ENCODE results near the gene CGNL1. TPM values are rescaled to one million over a fixed set of nuclear protein-coding genes. Genes with fewer than 3 reads are reported as not detected.

CGNL1 gene, protein sequence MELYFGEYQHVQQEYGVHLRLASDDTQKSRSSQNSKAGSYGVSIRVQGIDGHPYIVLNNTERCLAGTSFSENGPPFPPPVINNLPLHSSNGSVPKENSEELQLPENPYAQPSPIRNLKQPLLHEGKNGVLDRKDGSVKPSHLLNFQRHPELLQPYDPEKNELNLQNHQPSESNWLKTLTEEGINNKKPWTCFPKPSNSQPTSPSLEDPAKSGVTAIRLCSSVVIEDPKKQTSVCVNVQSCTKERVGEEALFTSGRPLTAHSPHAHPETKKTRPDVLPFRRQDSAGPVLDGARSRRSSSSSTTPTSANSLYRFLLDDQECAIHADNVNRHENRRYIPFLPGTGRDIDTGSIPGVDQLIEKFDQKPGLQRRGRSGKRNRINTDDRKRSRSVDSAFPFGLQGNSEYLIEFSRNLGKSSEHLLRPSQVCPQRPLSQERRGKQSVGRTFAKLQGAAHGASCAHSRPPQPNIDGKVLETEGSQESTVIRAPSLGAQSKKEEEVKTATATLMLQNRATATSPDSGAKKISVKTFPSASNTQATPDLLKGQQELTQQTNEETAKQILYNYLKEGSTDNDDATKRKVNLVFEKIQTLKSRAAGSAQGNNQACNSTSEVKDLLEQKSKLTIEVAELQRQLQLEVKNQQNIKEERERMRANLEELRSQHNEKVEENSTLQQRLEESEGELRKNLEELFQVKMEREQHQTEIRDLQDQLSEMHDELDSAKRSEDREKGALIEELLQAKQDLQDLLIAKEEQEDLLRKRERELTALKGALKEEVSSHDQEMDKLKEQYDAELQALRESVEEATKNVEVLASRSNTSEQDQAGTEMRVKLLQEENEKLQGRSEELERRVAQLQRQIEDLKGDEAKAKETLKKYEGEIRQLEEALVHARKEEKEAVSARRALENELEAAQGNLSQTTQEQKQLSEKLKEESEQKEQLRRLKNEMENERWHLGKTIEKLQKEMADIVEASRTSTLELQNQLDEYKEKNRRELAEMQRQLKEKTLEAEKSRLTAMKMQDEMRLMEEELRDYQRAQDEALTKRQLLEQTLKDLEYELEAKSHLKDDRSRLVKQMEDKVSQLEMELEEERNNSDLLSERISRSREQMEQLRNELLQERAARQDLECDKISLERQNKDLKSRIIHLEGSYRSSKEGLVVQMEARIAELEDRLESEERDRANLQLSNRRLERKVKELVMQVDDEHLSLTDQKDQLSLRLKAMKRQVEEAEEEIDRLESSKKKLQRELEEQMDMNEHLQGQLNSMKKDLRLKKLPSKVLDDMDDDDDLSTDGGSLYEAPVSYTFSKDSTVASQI
- 20.9 and 28.3 TPM in 2 replicates for total RNA-seq

GRCh38 chr15:57375827-57376695, at the start of gene CGNL1:
TSS of gene CGNL1 (plus strand) at chr15:57376505. CDS start at chr15:57438000, 61,495 bp downstream.

DNA sequence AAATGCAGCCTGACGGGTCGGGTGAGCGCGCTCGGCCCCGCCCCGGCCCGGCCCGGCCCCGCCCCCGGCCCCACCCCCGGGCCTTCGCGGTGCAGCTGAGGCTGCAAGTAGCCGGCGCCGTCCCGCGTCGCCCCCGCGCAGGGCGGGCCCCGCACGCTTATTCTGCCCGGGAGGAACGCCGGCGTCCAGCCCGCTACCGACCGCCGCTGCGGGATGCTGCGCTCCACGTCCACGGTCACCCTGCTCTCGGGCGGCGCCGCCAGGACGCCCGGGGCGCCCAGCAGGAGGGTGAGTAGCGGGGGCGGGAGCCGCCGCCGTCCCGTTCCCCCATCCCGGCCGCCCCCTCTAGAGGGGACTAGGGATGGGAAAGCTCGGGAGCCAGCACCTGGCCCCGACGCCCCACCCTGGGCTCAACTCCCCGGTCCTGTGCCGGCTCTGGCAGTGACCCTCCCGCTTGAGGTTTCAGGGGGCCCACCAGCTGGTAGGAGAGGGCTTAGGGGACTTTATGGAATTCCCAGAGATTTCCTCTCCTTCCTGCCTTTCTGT, 215.6 kb downstream of the CGNL1 start, which contains the start of gene MYZAP:
Gene MYZAP, plus strand, starts transcription at position 83 of the 546 bp plus-strand sequence. Its CDS starts 131 bp downstream, at position 214.

Other genes starting within 250 kb of the CGNL1 start
- 4.2 and 7.6 TPM in 2 replicates for gene MYZAP, start 215.4 kb downstream of the CGNL1 start, total RNA-seq

Data from endothelial cell of coronary artery (primary cell).